HG03460 (cell line): ENCODE data around the gene LYPD6.
"Not testable (repeated sequence)": the region's sequence is repeated elsewhere in the genome, so short reads cannot be mapped to it uniquely, and the experiment has no call there.

Experiments used
- ATAC-seq: cut with Tn5 transposase; IDR thresholded peaks from one replicate; pipeline ENCODE4 v1.9.1; 2021; ENCODE audit not compliant: unreplicated experiment

LYPD6 gene

GRCh38 chr2:149330127-149331022 is at the start of gene LYPD6:
LYPD6 (plus strand) TSS chr2:149330587; CDS start chr2:149437709, 107,122 bp downstream.
- ATAC-seq = peak; percentile 70

- ATAC-seq = no peak
These were observed 48.9 kb upstream of the LYPD6 start for GRCh38 chr2:149281441-149281840.

GRCh38 chr2:149290662-149291061 is 39.7 kb upstream of the LYPD6 start:
- no peak for ATAC-seq

- ATAC-seq = no peak
These were observed 38.5 kb upstream of the LYPD6 start for GRCh38 chr2:149291881-149292280.

- no peak for ATAC-seq
These were observed 34.4 kb upstream of the LYPD6 start for GRCh38 chr2:149296031-149296430.

GRCh38 chr2:149307014-149307413 is 23.4 kb upstream of the LYPD6 start:
- no peak for ATAC-seq

- no peak for ATAC-seq
These were observed 20.0 kb upstream of the LYPD6 start for GRCh38 chr2:149310349-149310748.

GRCh38 chr2:149312039-149312438 is 18.3 kb upstream of the LYPD6 start:
- ATAC-seq = no peak

GRCh38 chr2:149313512-149313972 is 16.8 kb upstream of the LYPD6 start:
- peak; percentile 79 for ATAC-seq

GRCh38 chr2:149314687-149315086 is 15.7 kb upstream of the LYPD6 start:
- no peak for ATAC-seq

- no peak for ATAC-seq
These were observed 14.9 kb upstream of the LYPD6 start for GRCh38 chr2:149315461-149315860.

- ATAC-seq = not testable (repeated sequence)
These were observed 11.8 kb upstream of the LYPD6 start for GRCh38 chr2:149318566-149318965.

- no peak for ATAC-seq
These were observed 10.0 kb upstream of the LYPD6 start for GRCh38 chr2:149320362-149320761.

- ATAC-seq = no peak
These were observed 1.3 kb upstream of the LYPD6 start for GRCh38 chr2:149329068-149329467.

- ATAC-seq = no peak
These were observed 779 bp upstream of the LYPD6 start for GRCh38 chr2:149329489-149330126.

GRCh38 chr2:149331023-149331400 is 625 bp downstream of the LYPD6 start:
- ATAC-seq = no peak

GRCh38 chr2:149332364-149332763 is 2.0 kb downstream of the LYPD6 start:
- no peak for ATAC-seq

- no peak for ATAC-seq
These were observed 3.2 kb downstream of the LYPD6 start for GRCh38 chr2:149333636-149334035.

GRCh38 chr2:149334156-149334555 is 3.8 kb downstream of the LYPD6 start:
- ATAC-seq = no peak

GRCh38 chr2:149339324-149339723 is 8.9 kb downstream of the LYPD6 start:
- ATAC-seq = no peak

- no peak for ATAC-seq
These were observed 12.1 kb downstream of the LYPD6 start for GRCh38 chr2:149342509-149342908.

GRCh38 chr2:149344105-149344504 is 13.7 kb downstream of the LYPD6 start:
- no peak for ATAC-seq
